Stimulated activated naive CD8-positive, alpha-beta T cell treated with anti-CD3 and anti-CD28 coated beads, Interleukin-15, Interleukin-2, amounts not matched to agents 100 U/mL and 50 U/mL, for 24 hours (primary cell): ENCODE data around the gene RAB34.
"Not testable (repeated sequence)": the region's sequence is repeated elsewhere in the genome, so short reads cannot be mapped to it uniquely, and the experiment has no call there.

Experiments
- ATAC-seq: fragments of 150-1000 bp; cut with Tn5 transposase; one replicate; pipeline ENCODE4 v1.10.0; 2021
- DNase-seq: peaks from one replicate; pipeline ENCODE4 v3.0.0; 2021

Gene RAB34

GRCh38 chr17:28726627-28727491 lies 9.2 kb upstream of the RAB34 start:
- DNase-seq (peak; percentile 95), ATAC-seq (peak; percentile 34)

GRCh38 chr17:28726226-28726626 lies 8.6 kb upstream of the RAB34 start, which contains the start of gene TLCD1:
TLCD1 (minus strand) TSS chr17:28726233; CDS start chr17:28726097, 136 bp downstream.
- DNase-seq (peak; percentile 82), ATAC-seq (peak; percentile 42)

GRCh38 chr17:28725660-28726225 lies 8.1 kb upstream of the RAB34 start:
- ATAC-seq (peak; percentile 28), DNase-seq (peak; percentile 79)

- no peak for DNase-seq
- no peak for ATAC-seq
These were observed 7.5 kb upstream of the RAB34 start for GRCh38 chr17:28725166-28725659.

- DNase-seq (peak; percentile 33), ATAC-seq (no peak)
These were observed 7.0 kb upstream of the RAB34 start for GRCh38 chr17:28724500-28725165.

GRCh38 chr17:28723836-28724499 lies 6.3 kb upstream of the RAB34 start:
- not testable (repeated sequence) for ATAC-seq, DNase-seq

- ATAC-seq, result no peak
- DNase-seq, result no peak
These were observed 5.6 kb upstream of the RAB34 start for GRCh38 chr17:28723159-28723835.

- DNase-seq (no peak), ATAC-seq (no peak)
These were observed 4.9 kb upstream of the RAB34 start for GRCh38 chr17:28722417-28723158.

GRCh38 chr17:28720997-28721329 lies 3.3 kb upstream of the RAB34 start:
- not testable (repeated sequence) for ATAC-seq

GRCh38 chr17:28720247-28720996 lies 2.8 kb upstream of the RAB34 start:
- DNase-seq (peak; percentile 54), ATAC-seq (peak; percentile 2)

More at GRCh38 chr17:28720997-28721329, 3.3 kb upstream of the RAB34 start:
- DNase-seq, result not testable (repeated sequence)

GRCh38 chr17:28719021-28719433 lies 1.4 kb upstream of the RAB34 start:
- DNase-seq (no peak), ATAC-seq (no peak)

- ATAC-seq (no peak), DNase-seq (no peak)
These were observed 809 bp upstream of the RAB34 start for GRCh38 chr17:28718333-28719020.

- ATAC-seq, result no peak
- DNase-seq, result no peak
These were observed 709 bp downstream of the RAB34 start for GRCh38 chr17:28716740-28717577.

- no peak for DNase-seq
- no peak for ATAC-seq
These were observed 2.5 kb downstream of the RAB34 start for GRCh38 chr17:28715217-28715616.

GRCh38 chr17:28714281-28714680 lies 3.4 kb downstream of the RAB34 start:
- ATAC-seq (no peak), DNase-seq (no peak)

- ATAC-seq (no peak), DNase-seq (no peak)
These were observed 4.8 kb downstream of the RAB34 start for GRCh38 chr17:28712705-28713415.

GRCh38 chr17:28712032-28712704 lies 5.5 kb downstream of the RAB34 start:
- ATAC-seq, result peak; percentile 48
- peak; percentile 82 for DNase-seq

- ATAC-seq, result peak; percentile 15
- DNase-seq, result no peak
These were observed 6.0 kb downstream of the RAB34 start, which contains the start of gene PROCA1 for GRCh38 chr17:28711723-28712031. PROCA1 (minus strand) TSS chr17:28711888; CDS start chr17:28711660, 228 bp downstream.
